ENCODE measurements around the gene HECTD4.

GRCh38 chr12:112146123-112146522 is 236.1 kb downstream of the HECTD4 start:
- TF ChIP-seq EZH2phosphoT487 (IDR thresholded peaks at IDR 0.05; ENCODE audit: borderline replicate concordance) = no peak
- no peak for TF ChIP-seq CTCF (conservative IDR thresholded peaks at IDR 0.05; ENCODE audit: low read length)

All from Loucy (cell line).